Articular chondrocyte of knee joint (primary cell): ENCODE results near the gene TTLL6. TPM values are rescaled to one million over a fixed set of nuclear protein-coding genes. Genes with fewer than 3 reads are reported as not detected.

ENCODE experiments used
- small RNA-seq: library from RNA; depleted of rRNA; stranded (forward); fragments of <200 nt; gene quantifications from one replicate; pipeline ENCODE3, GENCODE V24; 2012
- total RNA-seq: library from RNA; depleted of rRNA; stranded (reverse); fragments of >200 nt; gene quantifications from 2 replicates; pipeline ENCODE4 v1.2.3, GENCODE V29; 2012

TTLL6 gene
- not detected in 2 replicates for total RNA-seq

GRCh38 chr17:48816774-48817590 is at the start of gene TTLL6:
TTLL6 (minus strand) TSS chr17:48817229; CDS start chr17:48817072, 157 bp downstream.

GRCh38 chr17:48830840-48831548 is 14.0 kb upstream of the TTLL6 start, which contains the start of gene CALCOCO2:
CALCOCO2 (plus strand) TSS chr17:48831035; CDS start chr17:48841708, 10,673 bp downstream.

GRCh38 chr17:48728232-48729231 is 88.5 kb downstream of the TTLL6 start, which contains the start of gene HOXB13:
HOXB13 (minus strand) TSS chr17:48728750; CDS start chr17:48728593, 157 bp downstream.

GRCh38 chr17:48722915-48723422 is 94.1 kb downstream of the TTLL6 start, which contains the start of gene PRAC2:
PRAC2 (plus strand) TSS chr17:48723185; CDS start chr17:48724411, 1,226 bp downstream.

GRCh38 chr17:48722201-48722907 is 94.7 kb downstream of the TTLL6 start, which contains the start of gene PRAC1:
PRAC1 (minus strand) TSS chr17:48722518; CDS start chr17:48722392, 126 bp downstream.

Small RNAs within 50 kb of the gene (small RNA-seq; reads per million reads assigned to genes)
- gene COX6B1P2 (not detected), gene MIR3185 (not detected), gene RF02132 (not detected), gene RF02133 (not detected), gene RN7SL125P (not detected)

Other genes starting within 250 kb of the TTLL6 start
- under 0.01 TPM in 1 of 2 replicates, not detected in the other for gene HOXB4, start 238.9 kb downstream of the TTLL6 start, total RNA-seq
- under 0.01 TPM in 1 of 2 replicates, not detected in the other for gene HOXB3, start 227.0 kb downstream of the TTLL6 start, total RNA-seq
- not detected in 2 replicates for gene HOXB5, start 223.4 kb downstream of the TTLL6 start, total RNA-seq
- not detected in 2 replicates for gene HOXB6, start 212.2 kb downstream of the TTLL6 start, total RNA-seq
- 0.13 TPM in 1 of 2 replicates, not detected in the other for gene HOXB7, start 206.2 kb downstream of the TTLL6 start, total RNA-seq
- not detected in 2 replicates for gene HOXB8, start 201.9 kb downstream of the TTLL6 start, total RNA-seq
- gene HOXB9, start 190.9 kb downstream of the TTLL6 start, total RNA-seq, result not detected in 2 replicates
- gene PRAC1, start 94.7 kb downstream of the TTLL6 start, total RNA-seq, result not detected in 2 replicates
- not detected in 2 replicates for gene PRAC2, start 94.0 kb downstream of the TTLL6 start, total RNA-seq
- under 0.01 TPM in 1 of 2 replicates, not detected in the other for gene HOXB13, start 88.5 kb downstream of the TTLL6 start, total RNA-seq
- 90.9 and 91.7 TPM in 2 replicates for gene CALCOCO2, start 13.8 kb upstream of the TTLL6 start, total RNA-seq
- 47.8 and 65.4 TPM in 2 replicates for gene ATP5MC1, start 75.6 kb upstream of the TTLL6 start, total RNA-seq
- gene UBE2Z, start 91.2 kb upstream of the TTLL6 start, total RNA-seq, result 84.0 and 98.7 TPM in 2 replicates
- 78.4 and 95.3 TPM in 2 replicates for gene SNF8, start 127.6 kb upstream of the TTLL6 start, total RNA-seq
- gene GIP, start 151.4 kb upstream of the TTLL6 start, total RNA-seq, result not detected in 2 replicates
- gene IGF2BP1, start 180.2 kb upstream of the TTLL6 start, total RNA-seq, result 0.26 and 0.97 TPM in 2 replicates